ENCODE data around the gene CSTF2.

Gene CSTF2

DNA sequence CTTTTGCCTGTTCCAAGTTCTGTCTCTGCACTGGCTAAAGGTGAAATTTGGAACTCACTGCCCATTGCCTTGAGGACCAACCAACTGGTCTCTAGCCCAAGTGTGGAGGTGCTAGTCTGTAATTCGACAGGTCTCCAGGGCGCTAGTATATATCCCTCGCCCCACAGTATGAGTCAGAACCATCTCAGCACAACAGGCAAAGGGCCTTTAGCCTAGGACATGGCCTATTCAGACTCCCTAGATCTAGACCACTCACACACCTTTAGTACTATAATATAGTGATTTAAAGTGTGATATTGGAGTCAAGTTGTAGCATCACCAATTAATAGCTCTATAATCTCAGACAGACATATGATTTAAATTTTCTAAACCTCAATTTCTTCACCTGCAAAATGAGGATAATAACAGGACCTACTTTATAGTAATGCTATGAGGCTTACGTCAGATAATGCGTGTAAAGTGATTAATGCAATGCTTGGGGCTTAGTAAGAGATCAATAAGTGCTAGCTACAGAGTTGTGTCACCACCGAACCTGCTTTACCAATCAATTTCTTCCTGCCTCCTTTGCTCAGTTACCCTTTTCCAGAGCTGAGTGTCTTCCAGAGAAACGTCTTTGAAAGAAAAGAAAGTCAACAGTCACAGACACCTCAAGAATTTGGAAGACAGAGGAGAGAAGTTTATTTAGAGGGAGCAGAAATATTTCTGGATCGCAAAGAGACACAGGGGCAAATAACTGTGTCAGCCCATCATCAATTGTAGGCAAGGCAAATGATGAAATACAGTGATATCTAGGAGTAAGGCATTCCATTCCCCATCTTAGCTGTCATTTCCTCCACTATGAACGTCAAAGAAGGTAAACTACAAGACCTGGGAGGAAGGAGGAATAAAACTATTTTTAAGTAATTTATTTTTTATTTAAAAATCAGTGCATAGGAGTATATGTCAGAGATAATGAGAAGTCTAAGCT is 51.7 kb downstream of the CSTF2 start:
- DNase-seq (no peak), ATAC-seq (no peak)

GRCh38 chrX:100874325-100874724 is 54.1 kb downstream of the CSTF2 start, which contains the start of gene NOX1:
TSS of gene NOX1 (minus strand) at chrX:100874359. CDS start at chrX:100874139, 220 bp downstream.
- ATAC-seq: no peak
- no peak for DNase-seq

DNA sequence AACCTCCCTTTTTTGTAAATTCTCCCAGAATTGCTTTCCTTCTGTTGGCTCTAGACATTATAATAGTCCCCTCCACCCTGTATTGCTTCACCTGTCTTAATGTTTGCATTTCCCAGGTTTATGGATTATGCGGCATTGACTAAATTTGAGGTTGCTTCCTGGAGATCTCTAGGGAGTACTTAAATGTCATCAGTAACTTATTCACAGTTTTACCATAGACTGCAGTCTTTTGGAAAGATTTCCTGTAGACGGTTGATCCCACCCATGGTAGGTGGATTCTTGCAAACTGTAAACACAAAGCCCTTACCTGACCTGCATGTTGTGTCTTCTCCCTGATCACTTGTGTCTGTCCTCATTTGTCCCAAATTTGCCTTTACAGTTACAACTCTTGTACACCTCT is 60.2 kb downstream of the CSTF2 start:
- DNase-seq (no peak), ATAC-seq (no peak)

- no peak for ATAC-seq
- DNase-seq: no peak
These were observed 63.5 kb downstream of the CSTF2 start for GRCh38 chrX:100883654-100884053.
